ENCODE results near the gene RAB12.

RAB12 gene

DNA sequence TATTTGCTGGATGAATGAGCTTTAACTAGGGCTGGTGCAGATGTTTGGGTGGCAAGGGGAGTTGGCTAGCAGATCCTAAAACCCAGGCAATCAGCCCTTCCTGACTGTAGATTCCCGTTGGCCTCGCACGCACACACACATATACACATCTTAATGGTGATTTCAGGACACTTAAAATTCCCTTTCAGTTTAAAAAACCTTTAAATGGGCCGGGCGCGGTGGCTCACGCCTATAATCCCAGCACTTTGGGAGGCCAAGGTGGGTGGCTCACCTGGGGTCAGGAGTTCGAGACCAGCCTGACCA lies 76.6 kb downstream of the RAB12 start:
- DNase-seq, result no peak

DNA sequence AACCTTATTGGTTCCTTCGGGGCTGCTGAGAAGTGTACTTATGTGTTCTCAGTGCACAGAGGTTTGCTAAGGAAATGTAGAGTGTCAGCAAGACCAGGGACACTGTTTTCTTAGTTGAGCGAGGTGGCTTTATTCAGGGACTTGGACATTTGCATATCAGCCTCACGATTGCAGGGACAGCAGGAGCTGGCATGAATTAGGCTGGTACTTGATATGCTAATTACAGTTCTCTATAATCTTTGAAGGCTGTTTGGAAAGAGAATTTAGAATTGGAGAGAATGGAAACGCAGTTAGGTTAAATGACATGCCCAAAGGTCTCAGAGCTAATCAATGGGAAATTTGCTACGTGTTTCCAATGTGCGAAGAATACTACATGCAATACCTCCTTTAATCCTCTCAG lies 77.4 kb downstream of the RAB12 start:
- no peak for DNase-seq

- no peak for DNase-seq
Measured at GRCh38 chr18:8688216-8688800, 79.1 kb downstream of the RAB12 start.

DNA sequence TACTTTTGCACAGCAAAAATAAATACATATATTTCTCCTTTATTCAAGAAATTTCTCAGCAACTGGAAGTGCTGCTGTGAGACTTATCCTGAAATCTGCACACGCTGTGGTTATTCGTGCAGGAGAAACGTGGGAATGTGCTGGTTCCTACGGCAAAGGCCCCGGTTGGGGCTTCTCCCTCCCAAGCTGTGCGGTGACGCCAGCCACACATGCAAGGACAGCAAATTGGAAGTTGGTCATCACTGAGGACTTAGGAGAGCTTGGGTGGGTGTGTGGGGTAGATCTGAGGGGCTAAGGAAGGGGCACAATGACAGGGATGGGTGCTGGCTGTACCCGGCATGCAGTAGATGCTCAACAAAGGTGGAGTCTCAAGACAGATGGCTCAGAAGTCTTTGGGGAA lies 79.6 kb downstream of the RAB12 start:
- DNase-seq, result no peak
